NCI-H2081 treated with DMSO at 0.1 percent for 48 hours (cell line): ENCODE results near the gene PLAC8L1.

Experiments used
- DNase-seq: peaks from one replicate; lab custom pipeline; 2025; lab: John Stamatoyannopoulos, UW

Gene PLAC8L1

DNA sequence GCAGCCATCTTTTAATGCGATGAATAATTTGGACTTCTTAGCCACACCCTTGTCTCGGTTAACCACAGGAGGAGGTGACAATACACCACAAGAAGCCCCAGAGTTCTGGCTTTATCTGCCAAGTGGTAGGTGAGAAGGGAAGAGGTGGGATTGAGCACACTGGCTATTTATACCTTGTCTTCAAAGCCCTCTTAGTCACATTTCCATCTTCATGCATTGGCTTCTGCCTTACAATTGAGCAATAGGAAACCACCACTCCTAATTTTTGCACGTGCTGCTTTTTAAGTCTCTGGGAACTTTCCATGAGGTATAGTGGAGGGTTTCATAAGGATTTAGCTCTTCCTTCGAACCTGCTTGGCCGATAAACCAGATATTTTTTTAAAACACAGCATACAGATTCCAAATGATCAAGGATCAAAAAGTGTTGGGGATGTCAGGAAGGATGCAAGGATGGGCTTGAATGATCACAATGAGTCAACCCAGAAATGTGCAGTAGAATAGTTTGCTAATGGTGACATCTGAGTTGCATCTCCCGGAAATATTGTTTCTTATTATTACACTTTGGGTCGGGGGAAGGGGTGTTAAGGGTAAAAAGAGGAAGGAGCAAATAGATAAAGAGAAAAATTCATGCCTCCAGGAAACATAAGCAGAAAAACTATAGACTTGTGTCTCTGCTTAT is 25.5 kb downstream of the PLAC8L1 start:
- DNase-seq, result no peak

DNA sequence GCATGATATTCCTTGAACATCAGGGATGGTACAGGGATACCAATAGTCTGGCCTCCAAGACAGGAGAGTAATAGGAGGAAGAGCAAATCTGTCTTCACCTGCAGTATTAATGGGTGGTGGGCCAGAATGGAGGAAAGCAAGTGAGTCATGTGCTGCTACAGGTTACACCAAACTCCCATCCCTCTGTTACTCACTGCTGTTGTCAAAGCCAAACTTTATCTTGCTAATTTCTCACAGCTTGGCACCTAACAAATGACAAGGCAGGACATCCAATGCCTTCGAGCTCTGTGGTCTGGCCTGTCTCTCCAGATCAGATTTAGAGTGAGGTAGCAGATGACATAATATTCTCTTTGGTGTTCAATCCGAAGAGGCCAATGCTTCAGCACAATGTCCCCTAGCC is 26.8 kb downstream of the PLAC8L1 start:
- DNase-seq, result no peak

DNA sequence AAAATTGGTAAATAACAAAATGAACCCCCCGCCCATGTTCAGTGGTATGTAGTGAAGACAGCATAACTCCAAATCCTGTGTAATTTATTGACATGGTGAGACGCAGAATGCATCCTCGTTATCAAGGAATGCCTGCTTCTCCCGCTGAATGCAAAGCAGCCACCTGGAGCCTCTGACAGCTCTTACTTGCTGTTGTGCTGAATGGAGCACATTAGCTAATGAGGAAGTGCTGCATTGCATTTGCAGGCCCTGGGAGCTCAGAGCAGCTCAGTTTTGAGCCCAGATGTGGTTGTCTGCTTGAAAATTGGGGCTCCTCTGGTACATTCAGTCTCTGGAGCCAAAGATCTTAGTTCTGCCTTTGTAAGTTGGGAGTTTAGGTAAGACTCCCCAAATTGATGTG is 28.9 kb downstream of the PLAC8L1 start:
- no peak for DNase-seq

DNA sequence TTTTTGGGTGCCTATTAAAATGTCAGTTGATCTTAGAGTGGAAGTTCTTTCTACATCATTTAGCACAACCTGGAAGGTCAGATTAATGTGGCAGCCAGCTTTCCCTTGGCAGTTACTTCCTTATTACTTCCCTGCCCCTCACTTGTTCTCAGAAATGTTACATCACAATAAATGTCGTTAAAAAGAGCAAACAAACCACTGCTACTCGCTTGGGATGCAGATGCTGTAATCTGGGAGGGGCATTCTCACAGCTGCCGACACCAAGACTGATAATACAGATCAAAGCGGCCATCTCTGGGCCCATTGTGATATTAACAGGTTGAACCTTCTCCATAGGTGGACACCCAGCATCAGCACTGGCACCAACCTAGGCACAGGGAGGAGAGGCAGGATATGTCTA is 29.3 kb downstream of the PLAC8L1 start:
- no peak for DNase-seq

DNA sequence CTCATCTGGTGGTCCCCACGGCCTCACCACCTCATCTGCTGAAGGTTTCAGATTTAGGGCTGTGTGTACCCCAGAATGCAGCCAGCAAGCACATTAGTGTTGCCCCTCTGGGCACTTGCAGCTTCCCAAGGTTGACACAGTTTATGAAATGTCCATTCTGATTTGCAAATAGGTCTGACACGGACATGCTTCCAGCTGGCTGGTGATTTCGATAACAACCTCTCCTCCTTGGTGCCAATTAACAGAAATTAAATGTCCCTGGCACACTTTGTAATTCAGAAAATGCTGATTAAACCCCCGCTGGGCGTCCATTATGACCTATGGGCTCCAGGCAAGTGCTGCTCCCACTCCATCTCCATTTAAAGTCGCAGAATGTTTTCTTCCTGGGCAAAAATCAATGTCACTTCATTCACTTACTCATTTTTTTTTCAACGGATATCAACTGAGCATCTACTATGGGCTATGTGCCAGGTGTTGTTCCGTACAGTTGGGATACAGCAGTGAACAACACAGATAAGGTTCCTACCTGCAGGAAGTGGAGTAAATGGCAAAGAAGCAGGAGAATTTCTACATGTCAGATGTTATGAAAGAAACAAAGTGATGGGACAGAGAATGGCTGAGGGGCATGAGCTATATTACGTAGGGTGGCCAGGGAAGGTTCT is 32.0 kb downstream of the PLAC8L1 start:
- no peak for DNase-seq

DNA sequence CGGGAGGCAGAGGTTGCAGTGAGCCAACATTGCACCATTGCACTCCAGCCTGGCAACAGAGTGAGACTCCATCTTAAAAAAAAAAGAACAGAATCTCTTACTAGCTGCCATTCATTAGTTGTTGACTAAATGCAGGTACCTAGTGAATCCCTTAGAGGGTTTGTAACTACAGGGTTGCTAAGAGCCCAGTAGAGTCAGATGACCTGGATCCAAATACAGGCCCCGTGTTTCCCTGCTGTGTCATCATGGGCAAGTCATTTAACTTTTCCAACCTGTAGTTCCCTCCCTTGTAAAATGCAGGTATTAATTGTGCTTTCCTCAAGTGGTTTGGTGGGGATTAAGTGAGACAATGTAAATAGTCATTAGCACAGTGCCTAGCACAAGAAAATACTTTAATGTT is 32.8 kb downstream of the PLAC8L1 start:
- DNase-seq, result no peak

DNA sequence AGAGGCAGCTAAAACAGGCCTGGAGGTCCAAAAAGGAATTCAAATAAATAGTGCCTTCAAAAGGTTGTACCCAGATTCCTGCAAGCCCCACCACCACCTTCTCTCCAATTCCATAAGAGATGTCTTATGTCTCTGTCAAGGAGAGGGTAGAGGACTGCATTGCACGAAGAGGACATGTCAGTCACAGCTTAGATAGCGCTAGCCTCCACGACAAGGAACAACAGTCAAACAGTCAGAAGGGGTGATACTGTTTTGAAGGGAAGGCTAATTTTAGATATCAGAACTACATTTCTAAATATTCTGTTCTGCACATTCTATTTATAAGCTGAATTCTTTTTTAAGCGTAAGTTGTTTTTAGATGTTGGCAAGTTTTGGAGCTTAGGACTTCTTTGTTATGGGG is 34.2 kb downstream of the PLAC8L1 start:
- DNase-seq, result no peak

DNA sequence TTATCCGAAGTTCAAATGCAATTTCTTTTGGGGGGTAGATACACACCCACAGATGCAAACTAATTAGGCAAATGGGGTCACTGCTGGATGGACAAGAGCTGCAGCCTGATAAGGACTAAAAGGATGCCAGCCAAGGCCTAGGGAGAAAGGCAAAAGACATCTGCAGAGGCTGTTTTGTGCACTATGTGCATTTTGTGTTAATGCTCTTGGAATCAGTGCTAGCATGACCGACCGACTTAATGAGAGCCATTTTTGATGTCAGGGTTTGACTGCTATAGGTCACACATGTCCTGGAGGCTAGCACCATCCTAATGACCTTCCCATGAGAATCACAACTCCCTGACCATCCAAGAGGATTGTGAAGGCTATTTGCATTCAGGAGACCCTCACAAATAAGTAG is 34.6 kb downstream of the PLAC8L1 start:
- no peak for DNase-seq

DNA sequence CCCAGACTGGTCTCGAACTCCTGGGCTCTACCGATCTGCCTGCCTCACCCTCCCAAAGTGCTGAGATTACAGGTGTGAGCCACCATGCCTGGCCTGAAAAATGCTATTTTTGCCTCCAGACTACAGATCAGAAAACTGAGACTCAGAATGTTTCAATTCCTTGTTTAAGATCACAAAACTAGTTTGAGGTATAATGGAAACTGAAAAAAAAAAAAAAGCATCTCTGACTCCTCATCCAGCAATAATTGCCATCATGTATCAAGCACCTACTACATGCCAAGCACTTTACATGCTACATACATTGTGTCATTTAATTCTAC is 35.6 kb downstream of the PLAC8L1 start:
- no peak for DNase-seq

DNA sequence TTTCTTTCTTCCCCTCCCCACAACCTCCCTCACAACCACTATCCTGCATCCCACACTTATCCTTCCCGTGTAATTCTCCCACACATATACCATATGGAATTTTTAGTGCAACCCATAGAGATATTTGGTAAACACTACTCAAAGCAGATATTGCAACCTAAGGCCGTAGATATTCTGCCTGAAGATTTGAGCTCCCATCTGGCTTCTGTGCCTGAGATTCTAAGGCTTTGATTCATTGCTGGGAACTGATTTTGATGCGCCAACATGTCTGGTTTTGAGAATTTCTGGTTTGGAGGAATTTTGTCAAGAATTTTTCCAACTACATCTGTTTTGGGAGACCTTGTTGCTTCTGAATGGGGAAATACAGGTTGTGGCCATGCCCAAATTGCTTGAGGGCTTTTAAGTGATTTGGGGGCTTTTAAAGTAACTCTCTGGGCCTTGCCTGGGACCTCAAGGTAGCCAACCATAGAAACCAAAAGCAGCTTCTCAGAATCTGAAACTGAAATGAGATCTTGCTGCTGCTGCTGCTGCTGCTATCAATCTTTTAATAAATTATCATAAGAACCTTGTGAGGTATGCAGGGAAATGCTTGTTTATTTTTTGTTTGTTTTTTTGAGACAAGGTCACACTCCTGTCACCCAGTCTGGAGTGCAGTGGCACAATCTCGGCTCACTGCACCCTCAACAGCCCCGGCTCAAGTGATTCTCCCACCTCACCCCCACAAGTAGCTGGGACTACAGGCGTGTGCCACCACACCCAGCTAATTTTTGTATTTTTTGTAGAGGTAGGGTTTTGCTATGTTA is 36.2 kb downstream of the PLAC8L1 start:
- no peak for DNase-seq

DNA sequence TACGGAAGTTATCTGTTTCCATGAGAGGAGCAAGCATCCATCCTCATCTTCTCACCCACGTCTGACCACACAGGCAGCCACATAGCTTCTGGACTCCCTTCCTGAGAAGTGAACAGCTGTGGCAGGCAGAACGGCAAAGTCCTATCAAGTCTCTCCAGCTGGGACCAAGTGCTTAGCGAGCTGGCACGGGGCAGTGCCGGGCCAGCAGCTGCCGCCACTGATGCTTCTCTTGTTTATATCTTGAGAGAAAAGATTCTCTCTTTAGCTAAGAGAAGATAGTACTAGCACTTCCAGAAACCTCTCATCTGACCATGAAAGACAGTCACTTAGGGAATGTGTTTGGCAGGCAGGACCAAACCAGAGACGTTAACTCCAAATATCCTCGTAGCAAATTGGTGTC is 37.2 kb downstream of the PLAC8L1 start:
- no peak for DNase-seq

DNA sequence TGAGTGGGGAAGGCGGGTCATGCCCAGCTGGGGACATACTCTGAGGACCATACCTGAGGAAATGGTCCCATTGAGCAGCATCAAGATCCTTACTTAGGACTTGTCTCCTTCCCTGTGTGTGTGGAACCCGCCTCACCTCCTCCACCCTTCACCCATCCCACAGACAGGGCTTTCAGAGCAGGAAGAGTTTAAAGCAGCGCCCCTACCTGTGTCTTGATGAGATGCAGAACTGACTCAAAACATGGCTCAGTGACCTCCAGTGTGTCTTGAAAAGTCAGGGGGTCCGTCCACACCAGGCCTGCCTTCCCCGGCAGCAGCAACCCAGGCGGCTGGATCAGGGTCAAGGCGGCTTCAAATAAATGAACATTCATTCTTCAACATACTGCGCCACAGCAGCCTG is 38.4 kb downstream of the PLAC8L1 start:
- DNase-seq, result no peak

DNA sequence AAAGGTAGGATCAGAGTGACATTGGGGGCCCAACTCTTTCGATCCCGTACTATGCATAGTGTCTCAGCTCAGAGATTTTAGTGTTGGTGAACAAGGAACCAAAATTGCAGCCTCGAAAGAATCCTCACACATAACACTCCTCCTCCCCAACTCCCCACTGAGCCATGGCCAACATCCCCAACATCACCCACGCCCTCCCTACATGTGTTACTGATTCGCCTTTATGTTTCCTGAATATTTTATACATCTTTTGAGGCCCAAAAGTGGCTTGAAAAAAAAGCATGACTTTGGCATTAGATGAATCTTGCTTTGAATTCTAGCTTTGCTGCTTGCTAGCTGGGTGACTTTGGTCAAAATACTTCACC is 45.2 kb downstream of the PLAC8L1 start:
- no peak for DNase-seq

DNA sequence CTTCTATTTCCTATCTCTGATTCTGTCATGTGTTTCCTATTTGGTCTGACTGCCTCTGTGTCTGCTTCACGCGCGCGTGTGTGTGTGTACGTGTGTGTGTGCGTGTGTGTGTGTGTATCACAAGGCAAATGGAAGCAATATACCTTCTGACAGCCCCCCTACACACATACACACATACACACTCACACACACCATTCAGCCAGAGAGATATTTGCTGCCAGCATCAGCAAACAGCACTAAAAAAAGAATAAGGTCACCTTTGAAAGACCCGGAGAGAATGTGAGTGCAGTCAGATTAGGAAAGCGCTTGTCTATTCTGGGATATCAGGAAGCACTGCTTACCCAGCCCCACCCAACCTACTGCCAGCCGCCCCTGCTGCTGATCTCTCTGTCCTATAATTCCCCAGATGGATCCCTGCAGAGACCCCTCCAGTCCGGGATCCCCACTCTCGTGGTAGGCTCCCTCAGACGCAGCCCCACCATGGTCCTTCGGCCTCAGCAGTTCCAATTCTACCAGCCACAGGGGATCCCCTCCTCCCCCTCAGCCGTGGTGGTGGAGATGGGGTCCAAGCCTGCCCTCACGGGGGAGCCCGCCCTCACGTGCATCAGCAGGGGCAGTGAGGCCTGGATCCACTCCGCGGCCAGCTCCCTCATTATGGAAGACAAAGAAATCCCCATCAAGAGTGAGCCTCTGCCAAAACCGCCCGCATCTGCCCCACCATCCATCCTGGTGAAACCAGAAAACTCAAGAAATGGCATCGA is 45.7 kb downstream of the PLAC8L1 start:
- DNase-seq, result no peak

DNA sequence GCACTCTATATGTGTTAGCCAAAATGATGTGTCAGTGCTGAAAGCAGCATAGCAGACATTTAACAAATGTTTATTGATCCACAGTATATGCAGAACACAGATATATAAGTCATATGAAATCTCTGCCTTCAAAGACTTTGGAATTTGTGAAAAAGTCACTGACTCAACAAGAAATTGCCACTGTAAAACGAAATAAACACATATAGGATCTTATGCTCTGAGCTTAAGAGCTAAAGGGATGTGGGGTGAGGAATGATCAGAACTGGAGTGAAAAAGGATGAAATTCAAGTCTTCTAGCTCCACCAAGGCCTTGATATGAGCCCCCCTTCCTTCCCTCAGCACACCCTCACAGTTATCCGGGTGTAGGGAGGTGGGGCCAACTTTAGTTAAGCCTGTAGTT is 49.9 kb downstream of the PLAC8L1 start:
- DNase-seq, result no peak

DNA sequence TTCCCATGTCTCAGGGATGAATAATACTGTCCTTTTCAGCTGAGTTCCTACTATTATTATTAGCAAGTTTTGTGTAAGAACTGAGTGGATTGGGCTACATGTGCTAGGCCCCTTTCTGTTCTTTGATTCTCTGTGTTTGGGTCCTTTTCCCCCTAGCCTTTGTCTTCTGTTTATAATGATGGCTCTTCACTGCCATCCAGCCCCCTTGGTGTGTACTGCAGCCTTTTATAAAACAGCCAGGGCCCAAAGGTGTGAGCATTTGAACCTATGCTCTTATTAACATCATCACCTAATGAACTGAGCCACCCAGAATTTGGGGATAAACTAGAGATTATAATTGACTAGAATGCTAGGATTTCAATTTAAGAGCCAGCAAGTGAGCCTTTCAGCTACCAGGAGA is 52.6 kb downstream of the PLAC8L1 start:
- DNase-seq, result no peak

DNA sequence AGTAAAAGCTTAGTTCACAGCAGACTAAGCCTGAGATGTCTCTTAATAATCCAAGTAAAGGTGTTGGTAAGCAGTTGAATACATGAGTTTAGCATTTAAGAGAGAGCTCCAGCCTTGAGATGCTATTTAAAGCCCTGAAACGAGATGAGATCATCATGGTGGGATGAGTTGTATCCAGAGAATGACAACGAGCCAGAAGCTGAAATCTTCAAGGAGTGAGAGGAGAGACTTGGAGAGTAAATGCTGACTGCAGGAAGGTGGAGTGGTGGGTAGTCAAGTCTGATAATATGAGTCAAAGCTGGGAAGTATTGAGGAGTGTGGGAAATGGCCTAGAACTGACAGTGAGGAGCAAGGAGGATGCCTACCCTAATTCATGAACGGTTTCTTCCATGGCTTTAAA is 53.7 kb downstream of the PLAC8L1 start:
- no peak for DNase-seq

DNA sequence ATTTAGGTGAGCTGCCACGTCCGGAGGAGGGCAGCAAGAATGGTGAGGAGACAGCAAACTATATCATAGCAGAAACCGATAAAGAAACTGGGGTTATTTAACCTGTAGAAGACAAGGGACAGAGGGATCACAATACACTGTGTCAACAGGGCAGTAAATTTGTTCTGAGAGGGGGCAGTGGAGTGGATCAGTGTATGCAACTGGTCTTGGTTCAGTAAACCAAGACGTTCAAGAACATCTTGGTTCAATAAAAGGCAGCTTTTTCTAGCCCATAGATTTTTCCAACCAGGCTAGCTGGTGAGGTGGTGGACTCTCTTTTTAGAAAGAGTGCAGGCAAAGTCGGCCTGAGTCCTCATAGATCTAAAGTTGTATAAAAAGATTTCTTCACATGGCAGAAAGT is 55.3 kb downstream of the PLAC8L1 start:
- no peak for DNase-seq

DNA sequence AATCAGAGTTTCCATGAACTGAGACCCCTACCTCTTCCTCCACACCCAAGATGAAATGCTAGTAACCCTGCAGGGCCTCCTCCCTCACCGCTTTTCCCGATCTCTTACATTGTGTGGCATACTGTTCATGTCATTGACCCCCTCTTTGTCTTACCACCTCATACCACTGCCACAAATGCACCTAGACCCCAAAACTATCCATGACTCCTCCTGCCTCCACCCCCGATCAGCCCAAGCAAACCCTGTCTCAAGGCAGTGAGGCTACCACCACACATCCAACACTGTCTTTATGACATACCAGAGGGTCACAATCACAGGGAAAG is 55.7 kb downstream of the PLAC8L1 start:
- DNase-seq, result no peak

DNA sequence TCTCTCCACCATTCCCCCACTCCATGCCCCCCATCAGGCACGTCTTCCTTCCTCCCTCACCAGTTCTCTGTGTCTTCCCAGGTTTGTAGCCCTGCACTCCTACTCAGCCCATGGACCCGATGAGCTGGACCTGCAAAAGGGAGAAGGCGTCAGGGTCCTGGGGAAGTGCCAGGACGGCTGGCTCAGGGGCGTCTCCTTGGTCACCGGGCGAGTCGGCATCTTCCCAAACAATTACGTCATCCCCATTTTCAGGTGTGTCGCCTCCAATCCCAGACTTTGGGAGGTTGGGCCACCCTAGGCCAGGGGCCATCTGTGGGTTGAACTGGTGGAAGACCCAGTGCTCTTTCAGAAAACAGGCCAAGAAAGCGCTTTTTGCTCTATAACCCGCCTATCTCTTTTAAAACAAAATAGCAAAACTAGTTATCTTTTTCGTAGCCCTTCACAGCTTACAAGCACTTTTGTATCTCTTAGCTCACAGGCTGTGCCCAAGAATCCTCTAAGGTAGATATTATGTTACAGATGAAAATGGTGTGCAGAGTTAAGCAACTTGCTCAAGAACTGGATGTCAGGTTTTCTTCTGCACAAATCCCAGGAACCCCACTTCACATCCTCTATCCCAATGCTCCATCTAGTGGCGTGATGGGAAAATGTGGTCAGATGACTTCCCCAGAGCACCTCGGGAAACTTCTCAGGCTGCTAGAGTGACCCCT is 56.2 kb downstream of the PLAC8L1 start:
- DNase-seq, result peak; percentile 6

DNA sequence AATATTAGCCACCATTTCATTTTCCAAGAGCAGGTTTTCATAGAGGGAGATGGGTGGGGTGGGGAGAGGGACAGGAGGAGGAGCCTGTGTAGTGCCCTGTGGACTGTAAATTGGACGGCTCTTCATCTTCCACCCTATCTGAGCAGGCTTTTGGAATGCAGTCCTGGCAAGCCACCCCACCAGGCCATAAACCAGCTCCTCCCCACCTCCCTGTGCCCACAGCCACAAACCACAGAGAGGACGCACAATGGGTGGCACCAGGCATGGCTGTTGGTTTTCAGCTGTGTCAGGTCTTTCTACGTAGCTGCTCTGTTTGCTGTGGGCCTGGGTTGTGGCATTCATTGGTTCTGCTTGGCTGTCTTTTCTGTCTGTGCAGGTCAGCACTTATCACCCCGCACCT is 58.0 kb downstream of the PLAC8L1 start:
- DNase-seq, result no peak

DNA sequence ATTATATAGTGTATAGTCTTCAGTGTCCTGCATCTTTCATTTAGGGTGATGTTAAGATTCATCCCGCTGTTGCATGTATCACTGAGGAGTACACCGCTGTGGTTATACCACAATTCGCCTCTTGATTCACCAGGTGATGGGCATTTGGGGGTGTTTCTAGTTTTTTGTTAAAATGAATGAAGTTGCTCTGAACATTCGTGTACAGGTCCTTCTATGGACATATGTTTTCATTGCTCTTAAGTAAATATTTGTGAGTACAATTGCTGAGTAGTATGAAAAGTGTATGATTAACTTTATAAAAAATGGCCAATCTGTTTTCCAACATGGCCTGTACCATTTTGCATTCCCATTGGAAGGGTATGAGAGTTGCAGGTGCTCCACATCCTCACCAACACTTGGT is 61.7 kb downstream of the PLAC8L1 start:
- DNase-seq, result no peak
